CD4-positive, alpha-beta T cell treated with Interleukin-15 for 4 hours (primary cell): ENCODE measurements around the gene ARPC2.

Experiments
- DNase-seq: peaks from one replicate; pipeline ENCODE4 v3.0.0-alpha.2; 2020; ENCODE audit warnings: low spot score

ARPC2 gene

DNA sequence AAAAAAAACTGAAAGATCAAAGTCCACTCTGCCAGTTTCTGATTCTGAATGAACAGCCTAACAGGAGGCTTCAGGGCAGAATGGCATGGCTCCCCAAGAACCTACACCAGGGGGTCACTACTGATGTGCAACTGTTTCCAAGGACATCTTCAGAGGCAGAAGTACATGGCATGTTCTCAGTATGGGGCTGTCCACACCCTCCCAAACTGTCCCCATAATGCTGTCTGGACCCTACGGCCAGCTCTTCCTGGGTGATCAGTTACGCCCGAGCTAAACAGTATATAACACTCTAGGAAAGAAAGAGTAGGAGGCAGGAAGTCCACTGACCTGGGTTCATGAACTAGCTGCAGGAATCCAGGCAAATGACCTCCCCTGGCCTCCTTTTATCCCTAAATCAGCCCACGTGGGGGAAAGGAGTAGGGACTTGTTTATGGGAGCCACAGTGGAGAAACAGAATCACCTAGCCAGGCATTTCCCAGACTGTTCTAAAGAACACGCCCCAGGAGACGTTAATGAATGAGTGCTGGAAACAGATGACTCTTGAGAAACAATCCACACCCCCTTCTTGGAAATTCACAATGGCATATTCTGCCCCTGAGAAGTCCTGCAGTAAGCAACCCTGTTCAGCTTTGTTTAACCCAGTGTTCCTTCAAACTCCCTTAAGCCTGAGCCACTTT is 72.8 kb downstream of the ARPC2 start:
- DNase-seq: no peak

DNA sequence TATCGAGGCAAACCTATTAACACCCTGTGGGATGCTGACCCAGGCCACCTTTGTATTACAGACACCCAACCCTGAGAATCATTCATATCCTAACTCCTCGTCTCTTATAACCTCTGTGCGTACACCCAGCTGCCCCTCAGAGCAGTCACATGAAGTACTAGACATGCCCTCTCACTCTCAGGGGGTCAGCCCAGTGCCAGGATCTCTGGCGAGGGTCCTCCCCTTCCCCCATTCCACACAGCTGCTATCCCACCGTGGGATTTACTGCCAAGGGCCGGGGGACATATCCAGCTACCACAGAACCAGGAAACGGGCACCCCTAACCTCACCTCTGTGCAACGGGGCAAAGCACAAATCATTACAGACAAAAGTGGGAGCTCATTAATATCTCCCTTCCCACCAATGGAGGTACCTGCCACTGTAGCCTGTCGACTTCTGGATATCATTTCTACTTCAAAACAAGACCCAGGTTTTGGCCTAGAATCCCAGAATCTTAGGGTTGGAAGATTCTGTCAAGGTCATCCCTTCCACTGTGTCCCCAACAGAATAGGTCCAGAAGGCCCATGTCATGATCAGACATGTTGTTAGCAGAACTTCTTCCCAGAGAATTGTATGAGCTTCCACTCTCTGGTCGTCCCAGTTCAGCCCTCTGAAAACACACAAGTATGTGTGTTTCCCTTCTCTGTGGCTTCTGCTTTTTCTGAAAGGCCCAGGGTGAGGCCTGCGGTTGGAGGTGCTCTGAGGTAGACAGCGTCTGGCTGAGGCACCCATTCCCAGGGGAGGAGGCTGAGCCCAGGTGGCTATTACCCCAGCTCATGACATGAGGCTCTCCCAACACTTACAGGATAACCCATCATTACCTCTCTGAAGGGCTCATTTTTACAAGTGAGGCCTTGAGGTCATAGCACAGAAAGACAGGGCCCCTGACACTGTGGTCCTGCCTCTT is 73.6 kb downstream of the ARPC2 start:
- DNase-seq: peak; percentile 62

DNA sequence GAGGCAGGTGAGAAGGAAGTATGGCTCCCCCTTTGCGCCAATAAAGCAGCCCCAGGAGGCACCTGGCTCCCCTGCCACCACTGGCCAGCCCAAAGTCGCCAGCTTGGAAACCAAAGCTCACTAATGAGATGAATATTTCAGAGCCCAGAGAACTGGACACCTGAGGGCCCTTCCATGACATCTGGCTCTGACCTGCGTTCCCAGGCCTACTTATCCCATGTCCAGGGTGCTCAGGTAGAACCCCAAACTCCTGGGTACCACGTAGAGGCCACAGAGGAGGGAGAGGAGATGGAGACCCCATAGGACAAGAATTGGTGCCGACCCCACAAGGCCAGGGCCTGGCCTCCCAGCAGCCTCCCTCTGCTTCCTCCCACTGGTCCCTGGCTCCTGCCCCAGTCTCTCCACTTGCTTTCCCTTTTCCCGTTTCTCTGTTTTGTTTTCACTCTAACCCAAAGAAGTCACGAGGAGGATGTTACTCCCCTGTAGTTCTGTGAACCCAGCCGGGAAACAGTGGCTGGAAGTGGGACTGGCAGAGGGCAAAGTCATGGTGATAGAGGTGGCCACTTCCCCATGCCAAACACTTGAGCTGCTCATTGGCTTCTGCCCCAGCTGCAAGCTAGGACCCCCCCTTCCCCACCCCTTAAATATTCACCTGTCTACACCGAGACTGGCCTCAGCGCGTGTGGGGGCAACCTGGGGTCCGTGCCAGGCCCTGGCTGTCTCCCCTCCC is 74.5 kb downstream of the ARPC2 start:
- no peak for DNase-seq

GRCh38 chr2:218292048-218293014 is 75.3 kb downstream of the ARPC2 start, which contains the start of gene TMBIM1:
TMBIM1 (minus strand) TSS chr2:218292503; CDS start chr2:218282141, 10,362 bp downstream.
- peak; percentile 84 for DNase-seq

DNA sequence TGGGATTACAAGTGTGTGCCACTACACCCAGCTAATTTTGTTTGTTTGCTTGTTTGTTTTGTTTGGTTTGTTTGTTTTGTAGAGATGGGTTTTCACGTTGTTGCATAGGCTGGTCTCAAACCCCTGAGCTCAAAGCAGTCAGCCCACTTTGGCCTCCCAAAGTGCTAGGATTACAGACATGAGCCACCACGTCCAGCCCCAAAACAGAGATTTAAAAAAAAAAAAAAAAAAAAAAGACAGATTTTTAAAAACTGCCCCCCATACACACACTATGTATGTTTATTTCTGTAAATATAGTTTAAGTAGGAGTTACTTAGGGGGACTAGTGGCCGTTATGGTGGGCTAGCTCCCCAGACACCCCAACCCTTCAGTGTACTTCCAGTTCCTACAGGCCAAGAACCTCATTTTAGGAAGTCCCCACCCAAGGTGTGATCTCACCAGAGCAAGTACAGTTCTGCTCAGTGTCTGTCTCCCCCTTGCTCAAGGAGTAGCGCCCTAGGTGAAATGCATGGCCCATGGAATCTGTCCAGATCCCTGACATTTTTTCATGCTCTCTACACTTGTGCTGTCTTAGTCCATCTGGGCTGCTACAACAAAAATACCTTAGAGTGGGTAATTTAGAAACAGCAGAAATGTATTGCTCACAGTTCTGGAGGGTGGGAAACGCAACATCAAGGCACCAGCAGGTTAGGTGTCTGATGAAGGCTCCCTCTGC is 76.9 kb downstream of the ARPC2 start:
- DNase-seq: no peak

GRCh38 chr2:218294430-218295022 is 77.5 kb downstream of the ARPC2 start:
- DNase-seq: no peak

DNA sequence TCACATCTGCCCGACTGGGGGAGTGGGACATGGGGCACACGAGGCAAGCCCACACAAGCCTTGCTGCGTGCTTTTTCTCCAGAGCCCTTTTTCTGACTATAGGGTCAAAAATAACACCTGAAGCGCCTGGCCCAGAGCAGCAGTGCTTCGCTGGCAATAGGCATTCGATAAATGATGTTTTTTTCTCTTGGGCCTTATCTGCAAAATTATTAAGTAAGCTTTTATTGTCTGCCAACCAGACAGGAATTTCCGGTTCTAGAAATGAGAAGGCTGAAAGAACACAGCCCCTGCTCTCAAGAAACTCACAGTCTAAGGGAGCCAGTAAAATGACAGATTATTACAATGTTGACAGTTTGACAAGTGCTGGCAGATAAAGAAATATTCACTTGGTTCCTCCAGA is 78.0 kb downstream of the ARPC2 start:
- DNase-seq: no peak

DNA sequence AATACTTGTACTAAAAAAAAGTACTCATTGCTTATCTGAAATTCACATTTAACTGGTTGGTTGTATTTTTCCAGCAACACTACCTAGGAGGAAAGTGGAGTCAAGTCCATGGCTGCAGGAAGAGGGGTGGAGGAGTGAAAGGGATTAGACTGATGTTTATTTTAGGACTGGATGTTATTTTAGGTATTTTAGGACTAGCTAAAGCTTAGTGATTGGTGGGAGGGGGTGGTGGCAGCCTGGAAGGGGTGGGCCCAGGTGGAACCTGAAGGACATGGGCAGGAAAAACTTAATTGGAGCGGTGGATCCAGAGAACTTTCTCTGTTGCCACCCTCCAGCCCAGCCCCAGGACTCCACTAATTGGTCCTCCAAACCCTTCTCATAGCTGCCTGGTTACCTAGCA is 79.2 kb downstream of the ARPC2 start:
- no peak for DNase-seq

DNA sequence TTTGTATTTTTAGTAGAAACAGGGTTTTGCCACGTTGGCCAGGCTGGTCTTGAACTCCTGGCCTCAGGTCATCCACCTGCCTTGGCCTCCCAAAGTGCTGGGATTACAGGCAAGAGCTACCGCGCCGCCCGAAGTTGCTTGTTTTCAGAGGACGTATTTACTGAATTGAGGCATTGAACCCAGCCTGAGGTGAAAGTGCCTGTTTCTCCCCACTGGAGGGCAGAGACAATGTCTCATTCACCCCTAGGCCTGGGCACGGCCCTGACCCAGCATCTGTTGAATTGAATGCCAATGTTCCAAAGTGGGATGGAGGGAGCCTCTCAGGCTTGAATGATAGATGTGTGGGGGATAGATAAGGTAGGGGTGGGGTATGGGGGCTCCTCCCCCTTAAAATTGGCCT is 79.9 kb downstream of the ARPC2 start:
- no peak for DNase-seq

GRCh38 chr2:218298314-218298875 is 81.4 kb downstream of the ARPC2 start:
- DNase-seq: no peak

- no peak for DNase-seq
Measured at GRCh38 chr2:218300141-218300540, 83.2 kb downstream of the ARPC2 start.

DNA sequence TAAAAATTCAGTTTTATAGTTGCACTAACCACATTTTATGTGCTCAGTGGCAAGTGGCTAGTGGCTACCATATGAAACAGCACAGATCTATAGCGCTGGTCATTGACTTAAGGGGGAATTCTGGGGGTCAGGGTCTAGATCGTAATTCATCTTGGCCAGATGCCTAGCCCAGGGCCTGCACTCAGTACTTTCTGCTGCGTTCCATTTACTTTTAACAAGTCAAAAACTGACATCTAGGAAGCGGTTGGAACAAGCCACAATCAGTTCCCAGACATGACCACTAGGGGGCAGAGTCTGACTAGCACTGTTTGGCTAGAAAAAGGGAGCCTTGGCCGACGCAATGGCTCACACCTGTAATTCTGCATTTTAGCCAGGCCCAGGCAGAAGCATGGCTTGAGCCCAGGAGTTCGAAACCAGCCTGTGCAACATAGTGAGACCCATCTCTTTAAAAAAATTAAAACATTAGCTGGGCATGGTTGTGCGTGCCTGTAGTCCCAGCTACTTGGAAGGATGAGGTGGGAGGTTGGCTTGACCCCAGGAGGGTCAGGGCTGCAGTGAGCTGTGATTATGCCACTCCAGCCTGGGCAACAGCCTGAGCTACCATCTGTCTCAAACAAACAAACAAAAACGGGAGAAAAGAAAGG is 84.3 kb downstream of the ARPC2 start:
- DNase-seq: peak; percentile 93
